CD4-positive, alpha-beta T cell treated with Interleukin-21 for 1 hour (primary cell): ENCODE results near the gene MUC13.
"Not testable (repeated sequence)": the region's sequence is repeated elsewhere in the genome, so short reads cannot be mapped to it uniquely, and the experiment has no call there.

Experiments used
- DNase-seq: peaks from one replicate; pipeline ENCODE4 v3.0.0-alpha.2; 2020

Gene MUC13, protein sequence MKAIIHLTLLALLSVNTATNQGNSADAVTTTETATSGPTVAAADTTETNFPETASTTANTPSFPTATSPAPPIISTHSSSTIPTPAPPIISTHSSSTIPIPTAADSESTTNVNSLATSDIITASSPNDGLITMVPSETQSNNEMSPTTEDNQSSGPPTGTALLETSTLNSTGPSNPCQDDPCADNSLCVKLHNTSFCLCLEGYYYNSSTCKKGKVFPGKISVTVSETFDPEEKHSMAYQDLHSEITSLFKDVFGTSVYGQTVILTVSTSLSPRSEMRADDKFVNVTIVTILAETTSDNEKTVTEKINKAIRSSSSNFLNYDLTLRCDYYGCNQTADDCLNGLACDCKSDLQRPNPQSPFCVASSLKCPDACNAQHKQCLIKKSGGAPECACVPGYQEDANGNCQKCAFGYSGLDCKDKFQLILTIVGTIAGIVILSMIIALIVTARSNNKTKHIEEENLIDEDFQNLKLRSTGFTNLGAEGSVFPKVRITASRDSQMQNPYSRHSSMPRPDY

DNA sequence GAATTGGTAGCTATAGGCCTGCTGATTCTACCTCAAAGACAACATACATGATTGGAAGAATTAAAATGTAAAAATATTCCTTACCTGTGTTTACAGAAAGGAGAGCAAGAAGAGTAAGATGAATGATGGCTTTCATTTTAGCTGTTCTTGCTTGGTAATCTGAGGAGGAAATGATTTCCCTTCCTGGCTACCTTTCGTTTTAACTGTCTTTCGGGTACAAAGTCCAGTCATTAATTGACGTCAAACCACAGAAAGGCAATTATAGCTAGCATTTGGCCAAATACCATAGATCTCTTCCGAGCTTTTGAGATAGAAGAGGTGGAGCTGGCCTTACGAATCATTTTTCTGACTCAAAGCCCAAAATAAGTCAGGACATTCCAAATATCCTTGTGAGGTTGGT lies at the start of gene MUC13:
TSS of gene MUC13 (minus strand) at position 175 of the 400 bp plus-strand sequence. CDS start at position 136, 39 bp downstream.
- DNase-seq = no peak

DNA sequence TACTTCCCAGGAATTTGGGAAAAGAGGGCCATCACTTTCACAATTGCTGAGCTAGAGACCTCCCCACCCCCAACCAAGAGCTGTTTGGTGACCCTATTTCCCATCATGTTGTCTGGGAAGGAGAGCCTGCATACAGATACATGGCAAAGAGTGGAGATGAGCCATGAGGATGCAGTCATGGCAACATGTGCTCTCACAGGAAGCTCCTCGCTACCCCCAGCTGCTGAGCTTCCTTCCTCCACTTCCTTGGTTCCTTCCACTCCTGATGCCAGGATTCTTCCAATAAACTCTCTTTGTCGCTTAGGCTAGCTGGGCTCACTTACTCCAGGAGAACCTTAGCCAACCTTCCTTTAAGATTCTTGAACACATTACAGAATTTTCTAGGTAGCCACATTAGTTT lies 48.3 kb upstream of the MUC13 start:
- no peak for DNase-seq

DNA sequence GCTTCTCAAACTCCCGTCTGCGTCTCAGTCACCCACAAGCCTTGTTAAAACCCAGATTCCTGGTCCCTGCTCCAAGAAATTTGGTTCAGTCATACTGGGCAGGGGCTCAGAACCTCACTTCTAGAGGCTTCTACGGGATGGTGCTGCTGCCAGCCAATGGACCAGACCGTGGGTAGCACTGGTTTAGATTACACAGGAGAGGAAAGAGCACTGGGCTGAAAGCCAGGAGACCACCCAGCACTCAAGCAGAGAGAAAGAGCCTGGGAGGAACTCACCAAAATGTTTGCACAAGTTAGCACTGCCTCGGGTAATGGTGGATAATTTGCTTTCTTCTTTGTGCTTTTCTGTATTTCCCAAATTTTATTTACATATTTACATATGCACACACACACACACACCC lies 46.9 kb upstream of the MUC13 start:
- no peak for DNase-seq

DNA sequence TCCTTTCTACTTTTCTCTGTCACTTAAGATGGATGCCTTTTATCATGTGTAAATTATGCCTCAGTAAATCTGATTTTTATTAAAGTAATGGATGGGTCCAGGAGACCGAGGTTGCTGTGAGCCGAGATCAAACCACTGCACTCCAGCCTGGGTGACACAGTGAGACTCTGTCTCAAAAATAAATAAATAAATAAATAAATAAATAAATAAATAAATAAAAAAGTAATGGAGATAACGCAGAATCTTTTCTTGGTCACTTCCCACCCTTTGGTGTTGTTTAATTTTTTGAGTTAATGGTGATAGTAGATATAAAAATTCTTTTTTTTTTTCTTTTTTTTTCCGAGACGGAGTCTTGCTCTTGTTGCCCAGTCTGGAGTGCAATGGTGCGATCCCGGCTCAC lies 44.1 kb upstream of the MUC13 start:
- DNase-seq = no peak

DNA sequence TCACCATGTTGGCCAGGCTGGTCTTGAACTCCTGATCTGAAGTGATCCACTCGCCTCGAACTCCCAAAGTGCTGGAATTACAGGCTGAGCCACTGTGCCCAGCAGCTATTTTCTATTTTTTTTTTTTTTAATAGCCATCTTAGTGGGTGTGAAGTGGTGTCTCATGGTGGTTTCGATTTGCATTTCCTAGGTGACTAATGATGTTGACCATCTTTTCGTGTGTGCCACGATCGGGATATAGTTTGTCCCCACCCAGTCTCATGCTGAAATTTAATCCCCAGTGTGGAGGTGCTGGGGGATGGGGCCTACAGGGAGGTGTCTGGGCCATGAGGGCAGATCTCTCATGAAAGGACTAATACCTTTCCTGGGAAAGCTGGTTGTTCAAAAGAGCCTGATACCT lies 41.8 kb upstream of the MUC13 start:
- DNase-seq = no peak

DNA sequence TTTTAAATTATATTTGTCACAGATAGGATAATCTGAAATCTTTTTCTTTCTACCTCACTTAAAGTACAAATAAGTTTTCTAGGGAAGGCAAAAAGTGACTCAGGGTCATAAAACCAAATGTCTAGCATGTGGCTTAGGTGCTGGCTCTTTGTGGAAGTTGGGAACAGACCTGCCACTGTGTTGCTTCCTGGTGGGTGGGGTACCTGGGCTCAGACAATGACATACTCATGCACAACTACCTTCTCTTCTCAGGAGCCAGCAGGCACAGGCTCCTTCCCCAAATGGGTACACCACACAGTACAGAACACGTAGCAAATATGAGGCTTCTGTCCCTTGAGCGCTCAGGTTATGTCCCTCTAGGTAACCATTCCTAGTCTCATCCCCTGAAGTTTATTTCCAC lies 40.1 kb upstream of the MUC13 start:
- no peak for DNase-seq

DNA sequence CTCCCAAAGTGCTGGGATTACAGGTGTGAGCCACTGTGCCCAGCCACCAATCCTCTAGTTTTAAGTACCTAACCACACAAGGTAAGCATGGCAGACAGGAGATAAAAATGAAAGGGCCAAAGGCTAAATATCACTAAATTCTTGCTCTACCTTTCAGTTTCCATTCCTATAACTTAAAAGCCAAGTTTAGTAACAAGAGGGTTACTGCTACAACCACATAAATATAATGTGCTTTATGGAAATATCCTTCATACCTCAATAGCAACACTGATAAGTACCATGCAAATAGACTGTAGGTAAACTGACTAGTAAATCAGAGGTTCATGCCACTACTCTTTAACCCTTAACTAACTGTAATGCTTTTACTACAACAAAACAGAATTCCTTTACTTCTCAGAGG lies 38.7 kb upstream of the MUC13 start:
- DNase-seq = no peak

DNA sequence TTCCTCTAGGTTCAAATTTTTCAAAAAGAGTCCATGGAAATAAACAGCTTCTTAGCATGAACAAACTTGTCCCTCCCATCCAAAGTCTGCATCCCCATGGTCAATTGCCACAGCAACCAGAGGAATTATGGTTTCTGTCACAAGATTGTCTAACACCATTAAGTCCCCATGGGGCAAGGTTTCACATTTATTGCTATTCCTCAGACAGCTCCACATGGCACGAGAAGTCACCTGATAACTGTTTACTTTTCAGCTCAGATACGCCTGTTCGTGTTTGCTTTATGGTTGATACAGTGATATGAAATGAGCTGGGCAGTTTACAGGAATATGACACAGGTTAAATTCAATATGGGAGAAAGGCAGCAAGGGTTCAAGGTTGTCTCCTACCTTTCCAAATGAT lies 37.9 kb upstream of the MUC13 start:
- no peak for DNase-seq

DNA sequence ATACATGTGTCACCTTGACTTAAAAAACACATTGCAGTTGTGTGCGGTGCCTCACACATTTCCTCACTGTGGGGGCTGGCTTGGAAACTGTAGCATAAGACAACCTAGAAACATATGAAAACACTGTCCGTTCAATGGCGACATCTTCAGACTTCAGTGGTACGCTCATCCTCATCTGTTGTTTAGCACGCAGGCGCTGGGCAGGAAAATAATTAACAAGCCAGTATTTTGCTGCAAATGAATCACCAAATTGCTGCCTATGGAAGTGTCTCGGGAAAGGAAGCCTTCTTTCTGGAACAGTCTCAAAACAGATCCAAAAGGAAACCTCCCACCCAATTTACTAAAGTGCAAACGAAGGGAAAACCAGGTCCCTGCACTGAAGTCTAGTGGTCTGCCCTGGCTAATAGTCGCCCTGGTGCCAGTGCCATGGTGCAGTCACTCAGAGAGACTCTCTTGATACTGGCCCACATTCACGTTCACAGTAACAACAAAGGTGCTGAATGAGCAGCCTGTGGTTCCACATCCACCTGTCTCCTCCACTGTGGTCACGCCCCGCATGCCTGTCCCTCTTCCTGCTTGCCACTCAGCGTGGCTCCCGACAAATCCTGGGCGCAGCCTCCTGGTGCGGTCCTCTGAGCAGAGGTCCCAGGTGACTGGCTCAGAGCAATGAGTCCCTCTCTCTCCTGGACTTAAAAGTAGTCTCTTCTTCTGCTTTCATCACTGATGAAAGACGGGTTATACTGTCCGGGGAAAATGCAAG lies 35.6 kb upstream of the MUC13 start:
- DNase-seq = no peak

DNA sequence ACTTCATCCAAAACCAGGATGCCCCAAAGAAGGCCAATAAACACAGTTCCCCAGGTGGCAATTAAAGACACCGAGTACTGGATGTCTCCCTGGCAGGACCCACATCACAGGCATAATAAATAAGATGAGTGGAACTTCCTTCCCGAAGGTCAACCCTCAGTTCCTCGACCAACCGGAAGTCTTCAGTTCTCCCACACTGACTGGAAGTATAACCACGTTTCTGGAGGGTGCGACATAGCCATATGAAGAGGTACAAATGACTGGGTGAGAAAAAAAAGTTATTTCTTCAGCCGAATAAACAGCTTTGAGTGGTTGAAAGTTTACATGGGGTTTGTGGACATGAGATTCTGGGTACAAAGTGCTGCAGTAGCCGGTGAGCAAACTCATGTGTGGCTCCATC lies 34.6 kb upstream of the MUC13 start:
- DNase-seq = no peak

DNA sequence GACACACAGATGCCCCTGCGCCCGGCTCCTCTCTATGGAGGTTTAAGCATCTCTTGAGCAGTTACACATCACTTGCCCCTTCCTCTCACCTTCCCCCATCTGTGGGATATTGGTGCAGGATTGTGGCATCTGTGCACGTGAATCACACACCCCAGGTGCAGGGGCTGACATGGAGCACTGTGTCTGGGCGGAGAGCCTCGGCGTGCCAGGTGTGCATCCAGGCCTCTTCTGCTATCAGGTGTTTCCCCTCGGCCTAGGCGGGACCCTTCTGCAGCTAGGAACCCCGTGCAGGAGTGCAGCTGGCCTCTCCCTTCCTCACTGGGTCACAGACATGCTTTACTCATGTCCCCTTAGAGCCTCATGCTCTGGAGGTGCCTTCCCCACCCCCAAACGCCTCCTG lies 33.4 kb upstream of the MUC13 start:
- DNase-seq = no peak

DNA sequence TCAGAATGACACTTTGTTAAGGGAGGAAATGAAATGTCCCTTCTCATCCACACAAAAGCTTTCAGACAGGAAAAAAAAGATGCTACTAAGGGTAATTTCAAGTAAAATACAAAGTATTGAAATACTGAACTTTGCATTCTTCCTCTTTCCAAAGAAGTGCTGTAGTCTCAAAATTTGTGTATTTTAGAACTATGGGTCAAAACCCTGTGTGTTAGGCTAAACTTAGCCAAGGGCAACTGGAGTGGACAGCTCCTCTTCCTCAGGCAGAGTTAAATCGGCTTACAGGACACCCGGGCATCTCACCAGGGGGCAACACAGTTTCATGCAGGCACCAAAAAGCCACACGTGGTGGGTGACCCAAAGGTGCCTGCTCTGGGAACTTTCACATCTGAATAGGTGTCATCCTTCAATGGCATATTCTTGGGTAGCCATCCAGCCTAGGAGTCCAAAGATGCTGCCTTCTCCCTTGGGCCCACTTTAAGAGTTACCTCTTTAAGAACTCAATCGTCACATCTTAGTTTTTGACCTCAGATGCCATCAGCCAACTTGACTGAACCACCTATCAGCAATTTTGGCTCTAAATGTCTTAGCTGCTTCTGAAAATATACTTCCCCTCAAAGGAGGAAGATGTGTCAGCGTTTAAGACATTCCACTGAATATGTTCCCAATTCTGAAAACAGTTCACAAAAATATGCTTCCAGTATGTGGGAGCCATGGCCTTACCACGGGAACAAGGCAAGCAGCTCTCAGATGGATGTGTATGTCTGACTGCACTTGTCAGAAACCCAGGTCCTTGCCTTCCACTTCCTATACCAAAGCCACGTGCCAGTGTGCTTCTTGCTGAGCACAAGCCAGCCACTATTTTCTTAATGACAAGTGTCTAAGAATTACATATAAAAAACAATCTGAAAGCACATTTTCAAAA lies 32.2 kb upstream of the MUC13 start:
- no peak for DNase-seq

DNA sequence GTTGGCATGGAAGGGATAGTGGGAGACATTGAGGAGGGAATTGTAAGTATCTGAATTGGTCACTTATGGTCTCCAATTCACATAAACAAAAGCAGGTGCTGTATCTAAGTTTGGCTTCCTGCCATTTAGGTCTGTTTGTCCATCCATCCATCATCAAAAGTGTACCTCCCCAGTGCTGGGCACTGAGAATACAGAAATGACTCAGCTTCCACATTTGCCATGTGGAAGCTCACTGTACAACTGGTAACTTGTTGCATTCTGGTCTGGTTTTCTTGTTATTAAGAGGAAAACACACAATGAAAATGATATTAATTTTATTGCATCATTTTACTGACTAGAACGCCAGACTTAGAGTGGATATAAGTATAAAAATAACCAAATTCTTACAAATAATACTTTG lies 30.9 kb upstream of the MUC13 start:
- DNase-seq = no peak

DNA sequence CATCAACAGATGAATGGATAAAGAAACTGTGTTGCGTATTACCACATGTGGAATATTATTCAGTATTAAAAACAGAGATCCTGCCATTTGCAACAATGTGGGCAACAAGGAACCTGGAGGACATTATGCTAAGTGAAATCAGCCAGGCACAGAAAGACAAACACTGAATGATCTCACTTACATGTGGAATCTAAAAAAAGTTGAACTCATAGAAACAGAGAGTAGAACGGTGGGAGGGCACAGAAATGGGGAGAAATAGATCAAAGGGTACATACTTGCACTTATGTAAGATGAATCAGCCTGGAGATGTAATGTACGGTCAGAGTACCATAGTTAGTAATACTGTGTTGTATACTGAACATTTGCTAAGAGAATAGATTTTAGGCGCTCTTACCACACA lies 29.8 kb upstream of the MUC13 start:
- no peak for DNase-seq

DNA sequence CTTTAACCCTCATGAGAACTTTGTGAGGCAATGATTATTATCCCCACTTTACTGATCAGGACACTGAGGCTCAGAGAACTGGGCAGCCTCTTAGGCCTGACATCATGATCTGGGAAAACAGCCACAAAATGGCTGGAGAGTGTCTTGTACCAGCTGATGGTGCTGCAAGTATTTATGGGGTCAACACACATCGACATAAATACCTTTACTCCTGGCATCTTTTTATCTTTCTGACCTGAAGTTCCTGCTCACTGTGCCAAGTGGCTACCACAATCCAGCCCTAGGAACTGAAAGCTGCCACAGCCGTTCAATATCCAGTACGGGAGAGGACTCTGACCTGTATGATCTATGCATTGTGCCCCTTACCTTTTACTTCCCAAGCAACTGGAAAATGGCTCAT lies 29.2 kb upstream of the MUC13 start:
- DNase-seq = no peak

DNA sequence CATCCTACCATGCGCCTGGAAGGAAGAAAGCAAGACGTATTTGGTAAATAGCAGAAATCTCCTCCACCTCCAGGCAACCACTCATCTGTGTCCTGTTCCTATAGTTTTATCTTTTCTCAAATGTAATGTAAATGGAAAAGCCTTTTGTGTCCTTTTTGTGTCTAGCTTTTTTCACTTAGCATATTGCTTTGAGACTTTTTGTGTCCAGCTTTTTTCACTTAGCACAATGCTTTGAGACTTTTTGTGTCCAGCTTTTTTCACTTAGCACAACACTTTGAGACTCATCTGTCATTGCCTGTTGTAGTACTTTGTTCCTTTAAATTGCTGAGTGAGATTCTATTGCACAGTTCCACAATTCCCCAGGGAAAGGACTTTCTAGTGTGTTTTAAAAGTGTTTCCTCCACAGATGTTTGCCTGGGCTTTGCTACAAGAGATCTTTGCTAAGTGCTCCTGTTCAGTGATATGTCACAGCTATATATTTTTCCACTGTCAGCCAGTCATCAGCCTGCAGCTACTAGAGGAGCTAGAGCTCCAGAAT lies 27.9 kb upstream of the MUC13 start:
- DNase-seq = no peak

DNA sequence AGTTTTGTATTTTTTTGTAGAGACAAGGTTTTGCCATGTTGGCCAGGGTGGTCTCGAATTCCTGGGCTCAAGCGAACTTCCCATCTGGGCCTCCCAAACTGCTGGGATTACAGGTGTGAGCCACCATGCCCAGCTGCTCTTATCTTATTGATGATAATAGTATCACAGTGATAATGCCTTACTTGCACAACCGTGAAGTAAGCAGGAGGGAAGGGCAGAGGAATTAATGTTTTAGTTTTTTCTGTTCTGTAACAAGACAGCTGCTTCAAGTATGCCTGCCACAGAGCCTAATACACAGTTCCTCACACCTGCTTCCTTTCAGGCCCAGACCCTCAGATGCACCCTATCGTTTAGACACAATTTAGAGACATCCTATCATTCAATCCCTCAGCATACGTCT lies 26.1 kb upstream of the MUC13 start:
- DNase-seq = no peak

DNA sequence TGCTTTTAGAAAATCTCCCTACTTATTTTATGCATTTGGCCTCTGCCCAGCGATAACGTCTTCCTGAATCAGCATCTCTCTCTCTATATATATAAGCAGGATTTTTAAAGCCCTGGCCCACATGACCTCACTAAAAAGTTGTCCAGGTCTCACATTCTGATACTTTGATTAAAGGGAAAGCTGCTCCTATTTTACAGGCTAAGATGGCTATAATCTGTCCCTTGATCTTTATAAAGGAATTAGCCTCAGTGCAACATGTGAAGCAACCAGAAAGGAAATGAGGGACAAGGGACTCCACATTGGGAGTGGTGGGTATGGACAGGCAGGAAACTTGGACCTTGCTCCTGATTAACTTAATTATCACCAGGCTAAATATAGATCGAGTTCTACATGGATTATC lies 25.6 kb upstream of the MUC13 start:
- DNase-seq = no peak

DNA sequence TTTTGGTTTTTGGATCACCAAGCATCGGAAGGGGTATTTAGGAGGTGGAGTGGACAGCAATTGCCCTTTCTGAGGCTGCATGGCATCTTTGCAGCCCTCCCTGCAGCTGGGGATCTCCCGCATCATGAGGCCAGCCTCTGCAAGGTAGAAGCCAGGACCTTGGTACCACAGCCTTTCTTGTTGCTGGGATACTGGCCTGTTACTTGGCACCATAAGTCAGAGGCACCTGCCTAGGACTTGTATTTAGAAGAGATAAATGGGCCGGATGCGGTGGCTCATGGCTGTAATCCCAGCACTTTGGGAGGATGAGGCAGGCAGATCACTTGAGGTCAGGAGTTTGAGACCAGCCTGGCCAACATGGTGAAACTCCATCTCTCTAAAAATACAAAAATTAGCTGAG lies 23.4 kb upstream of the MUC13 start:
- DNase-seq = not testable (repeated sequence)

DNA sequence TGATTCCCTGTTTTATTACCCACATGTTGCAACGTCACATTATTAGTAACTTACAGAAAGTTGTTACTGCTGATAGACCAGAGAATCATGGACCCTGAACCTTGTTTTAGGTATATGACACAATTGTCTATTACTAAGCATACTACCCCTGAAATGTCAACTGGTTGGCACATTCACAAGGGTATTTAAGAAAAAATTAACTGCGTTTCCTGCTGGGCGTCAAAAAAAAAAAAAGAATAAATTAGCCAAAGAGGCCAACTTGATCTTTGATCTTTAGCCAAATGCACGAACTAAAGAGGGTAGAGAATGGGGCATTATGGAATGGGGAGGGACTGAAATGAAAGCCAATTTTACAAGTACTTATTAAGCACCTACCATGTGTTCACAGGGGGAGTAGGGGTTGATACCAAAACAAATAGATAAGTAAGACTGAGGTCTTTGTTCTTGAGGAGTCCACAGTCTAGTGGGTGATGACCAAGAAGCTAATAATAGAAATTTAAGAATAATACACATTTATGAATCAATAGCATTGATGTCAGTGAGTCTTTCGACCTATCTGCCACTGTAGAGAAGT lies 17.8 kb upstream of the MUC13 start:
- DNase-seq = no peak

DNA sequence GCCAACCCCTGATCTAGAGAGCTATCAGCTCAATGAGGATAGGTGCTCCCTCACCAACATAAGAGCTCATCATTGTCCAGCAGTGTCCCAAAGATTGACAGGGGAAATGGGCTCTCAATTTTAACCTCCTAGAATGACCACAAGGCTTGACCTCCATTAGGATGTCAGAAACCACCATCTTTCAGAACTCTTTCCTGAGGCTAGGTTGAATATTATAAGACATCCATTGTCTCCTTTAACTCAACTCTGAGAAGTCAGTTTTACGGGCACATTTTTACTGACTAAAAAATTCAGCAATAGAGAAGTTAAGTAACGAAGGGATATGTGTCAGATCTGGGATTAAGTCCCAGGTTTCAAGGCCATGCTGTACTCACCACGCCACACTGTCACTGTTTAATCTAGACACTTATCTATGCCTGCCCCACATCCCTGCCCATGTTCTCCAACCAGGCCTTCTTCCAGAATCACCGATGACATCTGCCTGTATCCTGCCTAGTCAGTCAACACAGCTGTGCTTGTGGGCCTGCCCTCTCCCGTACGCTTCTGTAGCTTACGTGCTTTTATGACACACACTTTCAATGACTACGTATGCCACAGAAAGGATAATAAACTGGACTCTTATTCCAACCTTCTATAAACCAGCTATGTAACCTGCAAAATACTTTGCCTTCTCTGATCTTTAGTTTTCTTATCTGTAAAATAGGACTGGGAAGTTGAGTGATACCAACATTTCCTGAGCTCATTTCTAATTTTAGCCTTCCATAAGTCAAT lies 17.1 kb upstream of the MUC13 start:
- no peak for DNase-seq

DNA sequence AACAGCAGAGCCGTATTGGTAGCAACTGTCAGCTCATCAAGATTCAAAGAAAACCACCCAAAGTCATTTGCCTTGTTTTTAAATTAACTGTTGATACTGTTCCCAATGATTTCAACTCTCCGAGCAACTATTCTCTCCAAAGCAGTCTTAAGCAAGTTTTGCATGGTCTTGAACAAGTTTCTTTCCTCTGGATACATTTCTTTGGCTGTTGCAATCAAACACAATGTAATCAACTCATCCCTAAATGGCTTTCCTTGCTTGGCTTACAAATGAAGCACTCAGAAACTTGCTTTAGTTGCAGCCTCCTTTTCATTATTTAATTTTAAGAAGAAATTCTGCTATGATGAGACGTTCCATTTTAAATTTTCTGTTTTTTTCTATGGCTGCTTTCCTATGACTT lies 15.5 kb upstream of the MUC13 start:
- no peak for DNase-seq
